WTC11 (cell line): ENCODE measurements around the gene THAP3. TPM values are rescaled to one million over a fixed set of nuclear protein-coding genes. Genes with fewer than 3 reads are reported as not detected.
"Not testable (repeated sequence)": the region's sequence is repeated elsewhere in the genome, so short reads cannot be mapped to it uniquely, and the experiment has no call there.

Source experiments
- ATAC-seq: fragments of 200-7000 bp; cut with Tn5 transposase; 2 replicates; pipeline ENCODE4 v1.10.0; 2021; ENCODE audit warnings: mild to moderate bottlenecking, moderate library complexity
- CTCF ChIA-PET: fragments of 300-600 bp; sonication (Branson Sonifier 250); formaldehyde crosslinking; loops from one replicate; lab custom pipeline; 2021; ENCODE audit warnings: antibody characterized with exemption; lab: Charles Lee
- POLR2A ChIA-PET: fragments of 350-600 bp; sonication (Branson Sonifier 250); formaldehyde crosslinking; loops from one replicate; lab custom pipeline; 2021; ENCODE audit warnings: antibody characterized with exemption; lab: Charles Lee
- DNase-seq: peaks from one replicate; pipeline ENCODE4 v3.0.0; 2021; ENCODE audit warnings: low spot score
- H3K27ac Mint-ChIP-seq: 2 replicates; pipeline ENCODE4 v1.8.0; 2021; ENCODE audit warnings: mixed read lengths
- H3K27me3 Mint-ChIP-seq: 2 replicates; pipeline ENCODE4 v1.8.0; 2021; ENCODE audit warnings: low read depth, mild to moderate bottlenecking, moderate library complexity, mixed read lengths
- H3K36me3 Mint-ChIP-seq: 2 replicates; pipeline ENCODE4 v1.8.0; 2021; ENCODE audit warnings: mixed read lengths
- H3K4me1 Mint-ChIP-seq: 2 replicates; pipeline ENCODE4 v1.8.0; 2022; ENCODE audit warnings: mixed read lengths
- H3K4me3 Mint-ChIP-seq: 2 replicates; pipeline ENCODE4 v1.8.0; 2021; ENCODE audit warnings: mild to moderate bottlenecking, moderate library complexity, mixed read lengths
- H3K9me3 Mint-ChIP-seq: 2 replicates; pipeline ENCODE4 v1.8.0; 2021; ENCODE audit warnings: mixed read lengths
- ATF1 ChIP-seq: sonication (generic); formaldehyde crosslinking; IDR thresholded peaks from 2 replicates; pipeline ENCODE4 v1.8.1; 2023; ENCODE audit warnings: mild to moderate bottlenecking, moderate library complexity, missing genetic modification reagents
- ETV6 ChIP-seq: sonication (generic); formaldehyde crosslinking; IDR thresholded peaks from 2 replicates; pipeline ENCODE4 v1.8.1; 2022; ENCODE audit warnings: mild to moderate bottlenecking, missing genetic modification reagents
- FOXK1 ChIP-seq: sonication (generic); formaldehyde crosslinking; IDR thresholded peaks from 2 replicates; pipeline ENCODE4 v1.8.0; 2022; ENCODE audit warnings: mild to moderate bottlenecking, moderate library complexity, missing genetic modification reagents
- JAZF1 ChIP-seq: fragments of 250-450 bp; sonication (Bioruptor Pico); IDR thresholded peaks from 2 replicates; pipeline ENCODE4 v1.9.0; 2021; ENCODE audit warnings: moderate library complexity, mild to moderate bottlenecking, inconsistent platforms
- KAT7 ChIP-seq: sonication (generic); formaldehyde crosslinking; IDR thresholded peaks from 2 replicates; pipeline ENCODE4 v1.8.1; 2023; ENCODE audit warnings: missing genetic modification reagents, mild to moderate bottlenecking, borderline replicate concordance
- MYBL2 ChIP-seq: sonication (generic); formaldehyde crosslinking; IDR thresholded peaks from 2 replicates; pipeline ENCODE4 v1.8.1; 2023; ENCODE audit warnings: mild to moderate bottlenecking, moderate library complexity, missing genetic modification reagents
- NFYB ChIP-seq: sonication (generic); formaldehyde crosslinking; conservative IDR thresholded peaks from 2 replicates; pipeline ENCODE4 v1.8.0; 2022; ENCODE audit warnings: low read depth, missing genetic modification reagents
- NR1H2 ChIP-seq: sonication (generic); formaldehyde crosslinking; IDR thresholded peaks from 2 replicates; pipeline ENCODE4 v1.9.0; 2021; ENCODE audit warnings: mild to moderate bottlenecking, moderate library complexity, missing genetic modification reagents
- TCF7 ChIP-seq: sonication (generic); formaldehyde crosslinking; IDR thresholded peaks from 2 replicates; pipeline ENCODE4 v1.8.0; 2022; ENCODE audit warnings: mild to moderate bottlenecking, low read depth, missing genetic modification reagents, moderate library complexity
- ZBTB21 ChIP-seq: sonication (generic); formaldehyde crosslinking; IDR thresholded peaks from 2 replicates; pipeline ENCODE4 v1.8.1; 2023; ENCODE audit warnings: mild to moderate bottlenecking, missing genetic modification reagents, borderline replicate concordance
- ZNF232 ChIP-seq: sonication (generic); formaldehyde crosslinking; IDR thresholded peaks from 2 replicates; pipeline ENCODE4 v1.8.0; 2022; ENCODE audit warnings: mild to moderate bottlenecking, missing genetic modification reagents
- ZNF317 ChIP-seq: sonication (generic); formaldehyde crosslinking; IDR thresholded peaks from 2 replicates; pipeline ENCODE4 v1.8.1; 2023; ENCODE audit warnings: low read depth, mild to moderate bottlenecking, moderate library complexity, missing genetic modification reagents, borderline replicate concordance
- total RNA-seq: library from RNA; stranded (reverse); gene quantifications from 3 replicates; pipeline ENCODE4 v1.2.3, GENCODE V29; 2021
- TF ChIP-seq, protein P1 (sequence below): sonication (generic); formaldehyde crosslinking; IDR thresholded peaks from 2 replicates; pipeline ENCODE4 v1.8.1; 2022; ENCODE audit warnings: low read depth, mild to moderate bottlenecking, moderate library complexity, missing genetic modification reagents, borderline replicate concordance
- TF ChIP-seq, protein P2 (sequence below): sonication (generic); formaldehyde crosslinking; IDR thresholded peaks from 2 replicates; pipeline ENCODE4 v1.8.1; 2023; ENCODE audit warnings: mild to moderate bottlenecking, missing genetic modification reagents, moderate library complexity
- TF ChIP-seq, protein P3 (sequence below): fragments of 250-450 bp; sonication (Bioruptor Pico); IDR thresholded peaks from 2 replicates; pipeline ENCODE4 v1.9.0; 2021; ENCODE audit warnings: mild to moderate bottlenecking, borderline replicate concordance
- TF ChIP-seq, protein P4 (sequence below): sonication (generic); formaldehyde crosslinking; IDR thresholded peaks from 2 replicates; pipeline ENCODE4 v1.8.1; 2022; ENCODE audit warnings: low read depth, missing genetic modification reagents, borderline replicate concordance
- TF ChIP-seq, protein P5 (sequence below): sonication (generic); formaldehyde crosslinking; IDR thresholded peaks from 2 replicates; pipeline ENCODE4 v1.8.0; 2022; ENCODE audit warnings: mild to moderate bottlenecking, missing genetic modification reagents
- TF ChIP-seq, protein P6 (sequence below): fragments of 250-450 bp; sonication (Bioruptor Pico); IDR thresholded peaks from 2 replicates; pipeline ENCODE4 v1.9.0; 2021; ENCODE audit warnings: mild to moderate bottlenecking

THAP3 gene
- total RNA-seq, 1 experiment from 2014 or later: 14.8 TPM

DNA sequence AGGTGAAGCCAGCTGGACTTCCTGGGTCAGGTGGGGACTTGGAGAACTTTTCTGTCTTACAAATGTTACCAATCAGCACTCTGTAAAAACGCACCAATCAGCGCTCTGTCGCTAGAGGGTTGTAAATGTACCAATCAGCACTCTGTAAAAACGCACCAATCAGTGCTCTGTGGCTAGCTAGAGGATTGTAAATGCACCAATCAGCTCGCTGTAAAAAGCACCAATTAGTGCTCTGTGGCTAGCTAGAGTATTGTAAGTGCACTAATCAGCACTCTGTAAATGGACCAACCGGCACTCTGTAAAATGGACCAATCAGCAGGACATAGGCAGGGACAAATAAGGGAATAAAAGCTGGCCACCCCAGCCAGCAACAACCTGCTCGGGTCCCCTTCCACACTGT lies 37.8 kb downstream of the THAP3 start:
- POLR2A ChIA-PET, H3K27me3 Mint-ChIP-seq, DNase-seq, ATAC-seq, H3K27ac Mint-ChIP-seq, CTCF ChIA-PET, H3K9me3 Mint-ChIP-seq, H3K4me1 Mint-ChIP-seq, H3K4me3 Mint-ChIP-seq: not testable (repeated sequence)
- peaks cover 57% of the 10 kb centered on the region for H3K36me3 Mint-ChIP-seq
- peak; percentile 66 for TF ChIP-seq NFYB (CRISPR knock-in tag)

DNA sequence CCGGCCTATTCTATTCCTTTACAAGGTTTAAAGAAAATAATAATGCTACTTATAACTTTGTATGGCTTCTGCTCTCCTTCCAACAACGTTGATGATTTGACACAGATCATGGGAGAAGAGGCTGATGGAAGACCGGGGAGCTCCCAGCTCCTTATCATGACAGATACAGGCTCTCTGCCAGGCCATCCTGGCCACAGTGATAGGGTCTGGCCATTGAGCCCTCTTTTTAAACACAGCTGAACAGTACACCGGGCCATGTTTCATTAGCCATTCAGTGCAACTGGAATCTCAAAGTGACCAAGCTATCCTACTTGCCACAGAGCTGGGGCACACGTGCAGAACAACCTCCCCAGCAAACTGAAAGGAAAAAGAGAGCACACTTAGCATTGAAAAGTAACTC lies 42.0 kb downstream of the THAP3 start:
- ChIA-PET CTCF (interaction anchor here (0.7 kb wide), 1 partner anchor 27 kb away, joined by 4 read pairs; no protein-coding TSS in a partner anchor), POLR2A (no interaction called here)
- peaks cover 14% of the 10 kb centered on the region for H3K9me3 Mint-ChIP-seq
- no peak for ATAC-seq
- no peaks in the 10 kb centered on the region for H3K4me1 Mint-ChIP-seq
- peaks cover 71% of the 10 kb centered on the region for H3K36me3 Mint-ChIP-seq
- H3K27ac Mint-ChIP-seq: no peak overlapping the region
- no peak for DNase-seq
- H3K4me3 Mint-ChIP-seq: no peak overlapping the region
- no peaks in the 10 kb centered on the region for H3K27me3 Mint-ChIP-seq
- TF ChIP-seq KAT7 (CRISPR knock-in tag) (no peak), TCF7 (CRISPR knock-in tag) (no peak), FOXK1 (CRISPR knock-in tag) (no peak), NR1H2 (CRISPR knock-in tag) (no peak), ZNF232 (CRISPR knock-in tag) (no peak), ATF1 (no peak), ETV6 (CRISPR knock-in tag) (no peak), MYBL2 (CRISPR knock-in tag) (no peak)
- TF ChIP-seq, protein P1, sequence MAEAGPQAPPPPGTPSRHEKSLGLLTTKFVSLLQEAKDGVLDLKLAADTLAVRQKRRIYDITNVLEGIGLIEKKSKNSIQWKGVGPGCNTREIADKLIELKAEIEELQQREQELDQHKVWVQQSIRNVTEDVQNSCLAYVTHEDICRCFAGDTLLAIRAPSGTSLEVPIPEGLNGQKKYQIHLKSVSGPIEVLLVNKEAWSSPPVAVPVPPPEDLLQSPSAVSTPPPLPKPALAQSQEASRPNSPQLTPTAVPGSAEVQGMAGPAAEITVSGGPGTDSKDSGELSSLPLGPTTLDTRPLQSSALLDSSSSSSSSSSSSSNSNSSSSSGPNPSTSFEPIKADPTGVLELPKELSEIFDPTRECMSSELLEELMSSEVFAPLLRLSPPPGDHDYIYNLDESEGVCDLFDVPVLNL (CRISPR knock-in tag): no peak
- TF ChIP-seq, protein P2, sequence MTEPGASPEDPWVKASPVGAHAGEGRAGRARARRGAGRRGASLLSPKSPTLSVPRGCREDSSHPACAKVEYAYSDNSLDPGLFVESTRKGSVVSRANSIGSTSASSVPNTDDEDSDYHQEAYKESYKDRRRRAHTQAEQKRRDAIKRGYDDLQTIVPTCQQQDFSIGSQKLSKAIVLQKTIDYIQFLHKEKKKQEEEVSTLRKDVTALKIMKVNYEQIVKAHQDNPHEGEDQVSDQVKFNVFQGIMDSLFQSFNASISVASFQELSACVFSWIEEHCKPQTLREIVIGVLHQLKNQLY (CRISPR knock-in tag): no peak
- TF ChIP-seq, protein P3, sequence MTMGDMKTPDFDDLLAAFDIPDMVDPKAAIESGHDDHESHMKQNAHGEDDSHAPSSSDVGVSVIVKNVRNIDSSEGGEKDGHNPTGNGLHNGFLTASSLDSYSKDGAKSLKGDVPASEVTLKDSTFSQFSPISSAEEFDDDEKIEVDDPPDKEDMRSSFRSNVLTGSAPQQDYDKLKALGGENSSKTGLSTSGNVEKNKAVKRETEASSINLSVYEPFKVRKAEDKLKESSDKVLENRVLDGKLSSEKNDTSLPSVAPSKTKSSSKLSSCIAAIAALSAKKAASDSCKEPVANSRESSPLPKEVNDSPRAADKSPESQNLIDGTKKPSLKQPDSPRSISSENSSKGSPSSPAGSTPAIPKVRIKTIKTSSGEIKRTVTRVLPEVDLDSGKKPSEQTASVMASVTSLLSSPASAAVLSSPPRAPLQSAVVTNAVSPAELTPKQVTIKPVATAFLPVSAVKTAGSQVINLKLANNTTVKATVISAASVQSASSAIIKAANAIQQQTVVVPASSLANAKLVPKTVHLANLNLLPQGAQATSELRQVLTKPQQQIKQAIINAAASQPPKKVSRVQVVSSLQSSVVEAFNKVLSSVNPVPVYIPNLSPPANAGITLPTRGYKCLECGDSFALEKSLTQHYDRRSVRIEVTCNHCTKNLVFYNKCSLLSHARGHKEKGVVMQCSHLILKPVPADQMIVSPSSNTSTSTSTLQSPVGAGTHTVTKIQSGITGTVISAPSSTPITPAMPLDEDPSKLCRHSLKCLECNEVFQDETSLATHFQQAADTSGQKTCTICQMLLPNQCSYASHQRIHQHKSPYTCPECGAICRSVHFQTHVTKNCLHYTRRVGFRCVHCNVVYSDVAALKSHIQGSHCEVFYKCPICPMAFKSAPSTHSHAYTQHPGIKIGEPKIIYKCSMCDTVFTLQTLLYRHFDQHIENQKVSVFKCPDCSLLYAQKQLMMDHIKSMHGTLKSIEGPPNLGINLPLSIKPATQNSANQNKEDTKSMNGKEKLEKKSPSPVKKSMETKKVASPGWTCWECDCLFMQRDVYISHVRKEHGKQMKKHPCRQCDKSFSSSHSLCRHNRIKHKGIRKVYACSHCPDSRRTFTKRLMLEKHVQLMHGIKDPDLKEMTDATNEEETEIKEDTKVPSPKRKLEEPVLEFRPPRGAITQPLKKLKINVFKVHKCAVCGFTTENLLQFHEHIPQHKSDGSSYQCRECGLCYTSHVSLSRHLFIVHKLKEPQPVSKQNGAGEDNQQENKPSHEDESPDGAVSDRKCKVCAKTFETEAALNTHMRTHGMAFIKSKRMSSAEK: no peak
- TF ChIP-seq, protein P4, sequence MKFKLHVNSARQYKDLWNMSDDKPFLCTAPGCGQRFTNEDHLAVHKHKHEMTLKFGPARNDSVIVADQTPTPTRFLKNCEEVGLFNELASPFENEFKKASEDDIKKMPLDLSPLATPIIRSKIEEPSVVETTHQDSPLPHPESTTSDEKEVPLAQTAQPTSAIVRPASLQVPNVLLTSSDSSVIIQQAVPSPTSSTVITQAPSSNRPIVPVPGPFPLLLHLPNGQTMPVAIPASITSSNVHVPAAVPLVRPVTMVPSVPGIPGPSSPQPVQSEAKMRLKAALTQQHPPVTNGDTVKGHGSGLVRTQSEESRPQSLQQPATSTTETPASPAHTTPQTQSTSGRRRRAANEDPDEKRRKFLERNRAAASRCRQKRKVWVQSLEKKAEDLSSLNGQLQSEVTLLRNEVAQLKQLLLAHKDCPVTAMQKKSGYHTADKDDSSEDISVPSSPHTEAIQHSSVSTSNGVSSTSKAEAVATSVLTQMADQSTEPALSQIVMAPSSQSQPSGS (CRISPR knock-in tag): no peak
- TF ChIP-seq, protein P5, sequence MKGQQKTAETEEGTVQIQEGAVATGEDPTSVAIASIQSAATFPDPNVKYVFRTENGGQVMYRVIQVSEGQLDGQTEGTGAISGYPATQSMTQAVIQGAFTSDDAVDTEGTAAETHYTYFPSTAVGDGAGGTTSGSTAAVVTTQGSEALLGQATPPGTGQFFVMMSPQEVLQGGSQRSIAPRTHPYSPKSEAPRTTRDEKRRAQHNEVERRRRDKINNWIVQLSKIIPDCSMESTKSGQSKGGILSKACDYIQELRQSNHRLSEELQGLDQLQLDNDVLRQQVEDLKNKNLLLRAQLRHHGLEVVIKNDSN (CRISPR knock-in tag): no peak

DNA sequence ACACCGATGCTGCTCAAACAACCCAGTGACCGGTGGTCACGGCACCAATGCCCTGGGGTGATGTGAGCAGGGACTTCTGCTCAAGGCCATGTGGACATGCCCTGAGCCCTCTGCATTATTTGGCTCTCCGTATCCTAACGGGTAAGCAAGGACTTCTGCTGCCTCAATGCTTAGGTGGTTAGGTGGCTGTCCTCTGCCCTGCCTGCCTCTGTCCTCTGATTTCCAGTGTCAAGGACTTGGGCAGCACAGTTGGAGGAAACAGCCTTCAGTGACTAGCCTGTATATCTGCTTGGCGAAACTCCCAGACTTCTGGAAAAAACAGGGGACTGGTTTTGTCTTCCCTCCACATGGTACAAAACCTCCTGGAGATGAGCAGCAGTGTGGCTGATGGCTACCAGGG lies 42.5 kb downstream of the THAP3 start:
- H3K4me3 Mint-ChIP-seq: no peak overlapping the region
- TF ChIP-seq ZBTB21 (no peak), ZNF317 (CRISPR knock-in tag) (no peak), JAZF1 (CRISPR knock-in tag) (no peak)
- TF ChIP-seq, protein P6, sequence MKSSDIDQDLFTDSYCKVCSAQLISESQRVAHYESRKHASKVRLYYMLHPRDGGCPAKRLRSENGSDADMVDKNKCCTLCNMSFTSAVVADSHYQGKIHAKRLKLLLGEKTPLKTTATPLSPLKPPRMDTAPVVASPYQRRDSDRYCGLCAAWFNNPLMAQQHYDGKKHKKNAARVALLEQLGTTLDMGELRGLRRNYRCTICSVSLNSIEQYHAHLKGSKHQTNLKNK (CRISPR knock-in tag): no peak
- H3K27me3 Mint-ChIP-seq: no peaks in the 10 kb centered on the region
- DNase-seq: no peak
- H3K36me3 Mint-ChIP-seq: peaks cover 74% of the 10 kb centered on the region
- ChIA-PET POLR2A (no interaction called here), CTCF (interaction anchor here (0.6 kb wide), 1 partner anchor 21 kb away, joined by 3 read pairs; no protein-coding TSS in a partner anchor)
- no peak overlapping the region for H3K27ac Mint-ChIP-seq
- peaks cover 14% of the 10 kb centered on the region for H3K9me3 Mint-ChIP-seq
- H3K4me1 Mint-ChIP-seq: no peaks in the 10 kb centered on the region
- ATAC-seq: no peak
